Cerebellar nuclear complex (tissue), 1 donor: Measurements from ENCODE around the gene DROSHA.
"Not testable (repeated sequence)": the region's sequence is repeated elsewhere in the genome, so short reads cannot be mapped to it uniquely, and the experiment has no call there.

Experiments used
- DNase-seq, 2 experiments: peaks; one replicate each; lab custom pipeline; 2025; lab: John Stamatoyannopoulos, UW

The DROSHA gene

DNA sequence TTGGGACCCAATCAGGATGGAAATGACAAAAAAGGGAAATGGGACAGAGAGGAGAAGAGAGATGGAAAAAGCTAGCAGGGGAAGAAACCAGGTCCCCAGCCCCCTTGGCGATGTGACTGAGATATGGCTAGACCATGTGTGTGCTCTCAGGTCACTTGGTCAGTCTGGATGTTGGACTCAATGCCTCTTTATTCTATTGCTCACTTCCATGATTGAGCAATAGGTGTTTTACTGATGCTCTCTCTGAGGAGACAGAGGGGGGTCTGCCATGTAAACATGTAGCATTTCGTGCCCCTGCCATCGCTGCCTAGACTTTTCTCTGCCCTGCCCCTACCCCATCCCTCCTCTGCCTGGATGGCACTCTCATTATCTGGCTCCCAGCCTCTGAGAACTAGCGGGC is 150.6 kb downstream of the DROSHA start:
- no peak for DNase-seq

DNA sequence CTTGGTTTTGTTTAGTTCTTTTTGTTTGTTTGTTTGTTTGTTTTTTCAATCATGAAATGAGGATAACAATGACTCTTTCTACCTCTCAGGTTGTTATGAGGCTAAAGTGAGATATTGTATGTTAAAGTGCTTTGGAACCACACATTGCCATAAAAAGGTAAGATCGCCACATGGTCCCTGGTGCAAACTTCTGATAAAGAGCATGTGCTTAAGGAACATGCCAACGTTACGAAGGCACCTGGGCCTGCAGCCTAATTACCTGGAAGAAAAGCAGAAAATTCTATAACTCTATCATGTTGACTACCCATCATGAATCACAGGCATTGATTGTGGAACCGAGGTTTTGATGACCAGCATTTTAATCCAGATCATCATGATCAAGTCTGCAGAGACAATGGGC is 151.8 kb downstream of the DROSHA start:
- no peak for DNase-seq

GRCh38 chr5:31378838-31379237 is 153.1 kb downstream of the DROSHA start:
- DNase-seq = no peak

- DNase-seq = no peak
Observed at GRCh38 chr5:31378136-31378535, 153.8 kb downstream of the DROSHA start.

GRCh38 chr5:31377274-31377946 is 154.5 kb downstream of the DROSHA start:
- no peak for DNase-seq

DNA sequence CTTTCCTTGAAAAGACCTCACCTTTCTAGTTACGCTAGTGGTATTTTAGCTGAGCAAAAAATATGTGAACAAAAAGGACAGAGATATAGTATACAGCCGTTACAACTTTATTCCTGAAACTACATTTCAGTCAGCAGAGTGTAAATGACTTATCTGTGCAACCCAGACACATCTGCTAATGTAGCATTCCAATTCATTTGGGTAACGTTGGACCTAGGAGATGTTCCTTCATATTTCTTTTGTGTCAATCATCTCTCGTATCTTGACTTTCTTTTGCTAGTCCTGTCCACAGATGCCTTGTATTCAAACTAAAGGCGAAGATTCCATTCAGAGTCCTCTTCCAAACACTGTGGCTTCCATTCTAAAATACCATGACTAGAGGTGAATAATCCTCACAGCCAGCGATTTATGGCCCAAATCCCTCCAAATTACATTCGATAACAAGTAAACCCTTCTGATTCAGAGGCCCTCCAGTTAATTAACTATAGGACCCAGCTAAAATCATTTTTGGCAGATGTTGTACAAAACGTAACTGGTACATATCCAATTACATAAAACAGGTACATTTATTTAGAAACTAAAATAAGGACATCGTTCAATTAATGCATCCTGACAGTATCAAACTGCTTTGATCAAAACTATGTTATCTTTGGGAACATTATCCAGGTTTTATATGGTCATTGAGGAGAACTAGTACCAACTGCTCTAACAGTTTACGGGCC is 155.7 kb downstream of the DROSHA start:
- DNase-seq = no peak

DNA sequence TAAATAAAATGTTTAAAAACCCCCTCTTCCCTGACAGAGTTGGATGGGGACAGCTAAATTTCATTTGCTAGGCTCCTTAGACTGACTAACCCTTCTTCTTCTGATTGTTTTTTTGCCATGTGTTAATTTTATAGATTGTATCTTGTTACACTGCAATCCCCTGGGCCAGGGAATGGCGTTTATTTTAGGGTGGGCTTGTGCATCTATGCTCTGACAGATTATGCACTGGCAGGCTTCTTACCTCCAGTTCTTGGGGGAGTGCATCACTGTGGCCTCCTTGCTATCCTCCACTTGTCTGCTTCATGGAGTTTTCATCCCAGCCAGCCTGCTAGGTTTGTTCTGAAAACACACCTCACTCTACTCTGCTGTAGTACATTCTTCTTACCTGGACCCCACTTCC is 159.8 kb downstream of the DROSHA start:
- no peak for DNase-seq

- DNase-seq = no peak
Observed at GRCh38 chr5:31366941-31367340, 165.0 kb downstream of the DROSHA start.

- no peak for DNase-seq
Observed at GRCh38 chr5:31365776-31366175, 166.1 kb downstream of the DROSHA start.

DNA sequence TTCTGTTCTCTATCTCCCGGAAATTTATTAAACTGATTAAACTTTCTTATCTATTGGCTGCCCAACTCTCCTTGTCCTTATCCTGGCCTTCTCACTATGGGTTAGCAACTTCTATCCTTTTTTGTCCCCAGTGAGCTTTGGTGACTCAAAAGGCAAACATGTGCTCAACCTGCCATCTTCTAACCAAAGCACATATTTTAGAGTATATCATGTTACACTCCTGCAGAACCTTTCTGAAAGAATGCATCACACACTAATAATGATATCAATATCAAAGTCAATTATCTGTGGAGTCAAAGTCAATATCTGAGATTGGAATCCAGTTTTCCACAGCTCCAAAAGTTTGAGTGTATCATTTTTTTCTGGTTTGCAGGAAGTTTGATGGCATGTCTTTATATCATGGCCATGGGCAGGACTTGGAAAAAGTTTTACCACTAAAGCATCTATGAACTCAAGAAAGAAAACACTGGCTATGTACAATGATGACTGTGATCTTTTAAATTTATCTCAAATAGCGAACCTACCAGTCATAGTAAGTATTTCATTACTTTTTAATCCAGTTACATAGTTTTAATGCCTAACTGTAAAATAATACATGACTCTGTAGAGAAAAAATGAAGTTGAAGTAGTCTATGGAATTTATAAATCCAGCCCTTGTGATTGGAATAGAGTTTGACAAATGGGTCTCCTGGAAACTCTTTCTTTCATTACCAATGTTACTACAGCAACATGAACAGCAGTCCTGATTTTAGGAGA is 166.8 kb downstream of the DROSHA start:
- DNase-seq = no peak

DNA sequence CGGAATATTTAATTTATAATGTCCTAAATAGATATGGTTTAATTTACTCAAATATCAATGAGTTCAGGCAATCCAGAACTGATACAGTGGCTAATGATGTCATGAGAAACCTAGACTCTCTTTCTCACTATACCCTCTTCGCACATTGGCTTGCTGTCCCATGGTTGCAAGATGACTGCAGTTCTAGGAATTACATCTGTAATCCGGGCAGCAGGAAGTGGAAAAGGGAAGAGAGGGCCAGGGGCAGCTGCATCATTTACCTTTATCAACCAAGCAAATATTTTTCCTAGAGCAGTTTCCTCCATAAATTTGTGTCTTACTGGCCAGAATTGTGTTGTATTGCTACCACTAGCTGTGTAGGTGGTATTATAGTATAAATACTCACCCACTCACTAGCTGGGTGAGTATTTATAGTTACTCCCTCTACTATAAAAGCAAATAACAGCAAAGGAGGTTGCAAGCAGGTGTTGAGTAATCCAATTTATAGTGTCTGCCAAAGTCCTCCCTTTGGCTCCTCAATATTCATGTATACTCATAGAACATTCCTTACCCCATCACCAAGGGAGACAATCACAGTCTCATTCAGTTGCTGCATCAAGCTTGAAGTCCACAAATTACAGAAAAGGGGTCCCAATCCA is 168.8 kb downstream of the DROSHA start:
- no peak for DNase-seq

- no peak for DNase-seq
Observed at GRCh38 chr5:31362529-31362900, 169.4 kb downstream of the DROSHA start.

DNA sequence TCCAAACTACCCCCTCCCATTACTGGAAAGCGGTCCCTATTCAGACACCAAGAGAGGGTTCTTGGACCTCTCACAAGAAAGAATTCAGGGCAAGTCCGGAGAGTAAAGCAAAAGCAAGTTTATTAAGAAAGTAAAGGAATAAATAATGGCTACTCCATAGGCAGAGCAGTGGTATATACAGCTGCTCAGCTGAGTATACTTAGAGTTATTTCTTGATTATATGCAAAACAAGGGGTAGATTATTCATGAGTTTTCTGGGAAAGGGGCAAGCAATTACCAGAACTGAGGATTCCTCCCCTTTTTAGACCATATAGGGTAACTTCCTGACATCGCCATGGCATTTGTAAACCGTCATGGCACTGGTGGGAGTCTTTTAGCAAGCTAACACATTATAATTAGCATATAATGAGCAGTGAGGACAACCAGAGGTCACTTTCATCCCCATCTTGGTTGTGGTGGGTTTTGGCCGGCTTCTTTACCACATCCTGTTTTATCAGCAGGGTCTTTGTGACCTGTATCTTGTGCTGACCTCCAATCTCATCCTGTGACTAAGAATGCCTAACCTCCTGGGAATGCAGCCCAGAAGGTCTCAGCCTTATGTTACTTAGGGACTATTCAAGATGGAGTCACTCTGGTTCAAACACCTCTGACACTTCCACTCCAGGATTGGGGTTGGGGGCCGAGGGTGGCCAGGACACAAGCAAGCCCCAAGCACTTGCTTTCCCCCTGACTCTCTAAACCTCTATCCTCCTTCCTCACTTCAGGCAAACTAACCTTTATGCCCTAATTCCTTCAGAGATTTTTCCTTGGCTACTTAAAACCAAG is 170.0 kb downstream of the DROSHA start:
- DNase-seq = not testable (repeated sequence)

- DNase-seq = no peak
Observed at GRCh38 chr5:31361234-31361633, 170.7 kb downstream of the DROSHA start.

DNA sequence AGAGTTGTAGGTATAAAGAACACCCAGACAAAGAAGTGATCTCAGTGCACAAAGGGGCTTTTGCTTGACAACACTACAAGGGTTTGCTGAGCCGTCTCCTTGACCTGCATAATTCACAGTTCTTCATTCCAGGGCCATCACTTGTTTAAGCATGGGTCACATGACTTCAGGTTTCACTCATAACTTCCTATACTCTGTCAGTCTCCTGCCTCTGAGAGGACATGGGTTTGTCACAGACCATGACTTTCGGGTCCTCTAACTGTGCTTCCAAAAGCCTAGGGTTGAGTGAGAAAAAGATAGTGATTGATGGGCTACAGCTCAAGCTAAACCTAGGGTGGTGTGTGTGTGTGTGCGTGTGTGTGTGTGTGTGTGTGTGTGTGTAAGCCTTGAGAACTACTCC is 172.1 kb downstream of the DROSHA start:
- no peak for DNase-seq

GRCh38 chr5:31357038-31357437 is 174.9 kb downstream of the DROSHA start:
- DNase-seq = no peak

DNA sequence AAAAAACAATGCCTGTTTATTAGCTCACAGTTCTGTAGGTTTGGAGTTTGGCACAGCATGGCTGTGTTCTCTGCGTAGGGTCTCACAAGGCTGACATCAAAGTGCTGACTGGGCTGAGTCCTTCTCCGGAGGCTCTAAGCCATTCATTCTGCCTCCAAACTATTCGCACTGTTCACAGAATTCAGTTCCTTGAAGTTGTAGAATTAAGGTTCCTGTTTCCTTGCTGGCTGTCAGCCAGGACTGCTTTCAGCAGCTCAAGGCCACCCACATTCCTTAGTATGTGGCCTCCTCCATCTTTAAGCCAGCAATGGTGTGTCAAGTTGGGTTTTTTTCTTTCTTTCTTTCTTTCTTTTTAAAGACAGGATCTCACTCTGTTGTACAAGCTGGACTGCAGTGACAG is 176.6 kb downstream of the DROSHA start:
- no peak for DNase-seq
